A549 (cell line): Measurements from ENCODE around the gene ZNF526. TPM values are rescaled to one million over a fixed set of nuclear protein-coding genes. Genes with fewer than 3 reads are reported as not detected.

Experiments
- ATAC-seq, 2 experiments: fragments of 200-7000 bp in 1 of 2; fragments of >200 bp in 1 of 2; cut with Nextera tagmentation in 1 of 2; cut with Tn5 transposase in 1 of 2; 3 replicates each; pipeline versions ENCODE4 v1.8.0 to v1.9.1; 2018 to 2020; ENCODE audit warnings: mild to moderate bottlenecking in 1 of 2, moderate library complexity in 1 of 2
- CTCF ChIA-PET: fragments of 300-600 bp; sonication (Branson Sonifier 250); formaldehyde crosslinking; extraction: SDS; loops from one replicate; lab custom pipeline; 2021; ENCODE audit warnings: antibody characterized with exemption, inconsistent platforms; lab: Yijun Ruan, JAX
- POLR2A ChIA-PET: fragments of 350-600 bp; formaldehyde crosslinking; extraction: SDS; loops from one replicate; lab custom pipeline; 2021; ENCODE audit warnings: antibody characterized with exemption, inconsistent platforms; lab: Yijun Ruan, JAX
- DNase-seq, 2 experiments: peaks; one replicate each; pipeline versions ENCODE4 v3.0.0 to v3.0.0-alpha.2; 2011 to 2016; ENCODE audit warnings: low read depth in 1 of 2, low spot score in 1 of 2
- FAIRE-seq: peaks from 2 replicates; lab custom pipeline; 2011; peaks lifted over from hg19 to GRCh38; lab: Jason Lieb, UNC
- H3K27ac ChIP-seq, 2 experiments: fragments of >200 bp; sonication (Bioruptor Twin); formaldehyde crosslinking; 3 replicates each; pipeline ENCODE4 v1.5.1; 2016 to 2017
- H3K4me1 ChIP-seq: fragments of >200 bp; sonication (Bioruptor Twin); formaldehyde crosslinking; 3 replicates; pipeline ENCODE4 v1.6.1; 2016
- H3K4me2 ChIP-seq: fragments of >200 bp; sonication (Bioruptor Twin); formaldehyde crosslinking; 3 replicates; pipeline ENCODE4 v1.6.1; 2016
- H3K4me3 ChIP-seq: fragments of >200 bp; sonication (Bioruptor Twin); formaldehyde crosslinking; 3 replicates; pipeline ENCODE4 v1.5.1; 2016
- H3K9me3 ChIP-seq: fragments of >200 bp; sonication (Bioruptor Twin); formaldehyde crosslinking; 3 replicates; pipeline ENCODE4 v1.6.1; 2016
- EP300 ChIP-seq, 2 experiments: fragments of >200 bp; sonication (Bioruptor Twin); formaldehyde crosslinking; IDR thresholded peaks; 2 replicates in 1 of 2; 3 replicates in 1 of 2; pipeline ENCODE4 v1.6.1; 2016 to 2017
- HOXA7 ChIP-seq: fragments of 250-450 bp; sonication (Bioruptor Pico); IDR thresholded peaks from 2 replicates; pipeline ENCODE4 v1.5.0; 2020; ENCODE audit warnings: mild to moderate bottlenecking, moderate library complexity
- JUN ChIP-seq, 2 experiments: fragments of >200 bp; sonication (Bioruptor Twin); formaldehyde crosslinking; IDR thresholded peaks; 2 replicates in 1 of 2; 3 replicates in 1 of 2; pipeline ENCODE4 v1.6.1; 2016 to 2017
- JUNB ChIP-seq: fragments of >200 bp; sonication (Bioruptor Twin); formaldehyde crosslinking; IDR thresholded peaks from 2 replicates; pipeline ENCODE4 v1.6.1; 2016
- MYC ChIP-seq: IDR thresholded peaks from 2 replicates; pipeline ENCODE4 v1.6.1; 2012; ENCODE audit warnings: mild to moderate bottlenecking, inconsistent platforms, low read length, improper control_type of control experiment, borderline replicate concordance
- PBX3 ChIP-seq: IDR thresholded peaks from 2 replicates; pipeline ENCODE4 v1.6.1; 2012
- POLR2A ChIP-seq: IDR thresholded peaks from 2 replicates; pipeline ENCODE4 v1.6.1; 2012; ENCODE audit warnings: mild to moderate bottlenecking, low read length
- POLR2AphosphoS2 ChIP-seq: conservative IDR thresholded peaks from 2 replicates; pipeline ENCODE4 v1.6.1; 2012; ENCODE audit warnings: low read length, improper control_type of control experiment, inconsistent platforms
- SMC3 ChIP-seq: fragments of >200 bp; sonication (Bioruptor Twin); formaldehyde crosslinking; IDR thresholded peaks from 3 replicates; pipeline ENCODE4 v1.6.1; 2018; ENCODE audit warnings: inconsistent platforms
- ZFP36 ChIP-seq: fragments of 450-650 bp; IDR thresholded peaks from 2 replicates; pipeline ENCODE4 v1.6.1; 2014; ENCODE audit warnings: borderline replicate concordance; ENCODE audit not compliant: partially characterized antibody
- WGBS: methylation state at CpG from one replicate; pipeline ENCODE4 v1.1.6; 2017; ENCODE audit errors: missing lambda C conversion rate; 5-methylcytosine and 5-hydroxymethylcytosine counted together
- polyA plus RNA-seq, 4 experiments: library from polyadenylated mRNA; depleted of rRNA in 3 of 4; stranded (reverse); fragments of >200 nt; fragmentation: RNase III in 1 of 4; extraction: RNeasy Plus Mini Kit Qiagen cat#74134 plus additional on column Dnase treatment in 1 of 4; gene quantifications; 2 replicates in 3 of 4; 3 replicates in 1 of 4; pipeline ENCODE4 v1.2.3, GENCODE V29; 2011 to 2017
- TF ChIP-seq, protein P1 (sequence below): fragments of 250-450 bp; sonication (Bioruptor Pico); IDR thresholded peaks from 2 replicates; pipeline ENCODE4 v1.5.0; 2020; ENCODE audit warnings: low read depth, mild to moderate bottlenecking, moderate library complexity
- TF ChIP-seq, protein P2 (sequence below): IDR thresholded peaks from 2 replicates; pipeline ENCODE4 v1.6.1; 2012; ENCODE audit warnings: low read depth, borderline replicate concordance
- TF ChIP-seq, protein P3 (sequence below): fragments of 250-450 bp; sonication (Bioruptor Pico); IDR thresholded peaks from 2 replicates; pipeline ENCODE4 v1.5.0; 2021; ENCODE audit warnings: mild to moderate bottlenecking, moderate library complexity, borderline replicate concordance
- TF ChIP-seq, protein P4 (sequence below): fragments of >200 bp; sonication (Bioruptor Twin); formaldehyde crosslinking; IDR thresholded peaks from 3 replicates; pipeline ENCODE4 v1.5.1; 2016

The ZNF526 gene
- polyA plus RNA-seq, 2 of the 4 experiments (the other 2 are of a cell fraction): 7.1 to 12.9 TPM

GRCh38 chr19:42246922-42247639 lies 27.0 kb downstream of the ZNF526 start:
- FAIRE-seq (no peak), ATAC-seq (no peak), DNase-seq (no peak)
- Histone ChIP-seq H3K9me3 (no peaks in the 10 kb centered on the region), H3K27ac (peak overlapping the region in 1 of 2 experiments; percentile 90; a peak in 4 of 6 replicates), H3K4me2 (peak overlapping the region; percentile 25; the same call in 1 of the 3 replicates), H3K4me3 (no peak overlapping the region), H3K4me1 (peaks cover 72% of the 10 kb centered on the region)
- TF ChIP-seq, protein P1, sequence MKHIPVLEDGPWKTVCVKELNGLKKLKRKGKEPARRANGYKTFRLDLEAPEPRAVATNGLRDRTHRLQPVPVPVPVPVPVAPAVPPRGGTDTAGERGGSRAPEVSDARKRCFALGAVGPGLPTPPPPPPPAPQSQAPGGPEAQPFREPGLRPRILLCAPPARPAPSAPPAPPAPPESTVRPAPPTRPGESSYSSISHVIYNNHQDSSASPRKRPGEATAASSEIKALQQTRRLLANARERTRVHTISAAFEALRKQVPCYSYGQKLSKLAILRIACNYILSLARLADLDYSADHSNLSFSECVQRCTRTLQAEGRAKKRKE (CRISPR knock-in tag): 0 out of 2 replicates have a peak, but pooled peaks have one; percentile 41
- no peak for TF ChIP-seq JUNB
- 0 out of 2 replicates have a peak, but pooled peaks have one; percentile 30 for TF ChIP-seq HOXA7
- TF ChIP-seq, protein P2, sequence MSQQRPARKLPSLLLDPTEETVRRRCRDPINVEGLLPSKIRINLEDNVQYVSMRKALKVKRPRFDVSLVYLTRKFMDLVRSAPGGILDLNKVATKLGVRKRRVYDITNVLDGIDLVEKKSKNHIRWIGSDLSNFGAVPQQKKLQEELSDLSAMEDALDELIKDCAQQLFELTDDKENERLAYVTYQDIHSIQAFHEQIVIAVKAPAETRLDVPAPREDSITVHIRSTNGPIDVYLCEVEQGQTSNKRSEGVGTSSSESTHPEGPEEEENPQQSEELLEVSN: no peak
- TF ChIP-seq POLR2AphosphoS2: peak; percentile 69; the same call in 1 of the 2 replicates
- TF ChIP-seq PBX3: peak; percentile 55; the same call in 1 of the 2 replicates
- no peak for TF ChIP-seq ZFP36
- CTCF ChIA-PET: interaction anchor here (0.6 to 21.7 kb wide), 24 partner anchors 8 to 374 kb away, joined by 3 to 616 read pairs (median 6); partner anchors contain the start of genes CIC, ERF, PAFAH1B3 and POU2F2
- POLR2A ChIA-PET: interaction anchor here (0.5 to 2.2 kb wide), 7 partner anchors 9 to 83 kb away, joined by 3 to 11 read pairs (median 5); partner anchors contain the start of genes CIC and PAFAH1B3
- WGBS: 76% methylated on average over 7 of the region's 7 CpGs

DNA sequence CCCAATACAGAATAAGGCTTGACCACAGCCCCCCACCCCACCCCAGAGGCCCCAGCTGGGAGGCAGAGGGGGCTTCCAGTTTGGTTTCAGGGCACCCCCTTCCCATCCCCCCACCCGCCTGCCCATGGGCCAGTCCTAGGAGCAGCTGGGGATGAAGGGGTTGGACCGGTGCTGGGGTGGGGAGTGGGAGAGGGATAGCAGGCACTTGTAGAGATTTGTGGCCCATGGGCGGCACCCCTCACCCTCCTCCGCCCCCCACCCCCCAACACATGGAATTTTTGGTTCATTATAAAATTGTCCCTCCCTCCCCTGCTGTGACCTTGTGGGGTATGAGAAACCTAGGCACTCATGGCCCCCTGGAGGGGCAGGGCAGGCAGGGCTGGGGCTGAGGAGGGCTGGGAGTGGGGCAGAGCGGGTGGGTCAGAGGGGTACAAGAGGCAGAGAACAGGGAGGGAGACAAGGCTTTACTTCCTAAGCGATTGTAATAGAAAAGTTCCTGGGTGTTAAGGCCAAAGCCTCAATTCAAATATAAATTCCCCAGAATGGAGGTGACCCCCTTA lies 27.6 kb downstream of the ZNF526 start:
- 88% methylated on average over 6 of the region's 6 CpGs for WGBS
- peak overlapping the region in 1 of 2 experiments; percentile 90; a peak in 2 of 6 replicates for H3K27ac ChIP-seq
- no peak overlapping the region for H3K4me3 ChIP-seq
- no peak overlapping the region for H3K4me2 ChIP-seq
- POLR2A ChIA-PET: interaction anchor here (0.5 to 2.2 kb wide), 3 partner anchors 20 to 32 kb away, joined by 3 to 11 read pairs (median 3); no protein-coding TSS in a partner anchor
- H3K9me3 ChIP-seq: no peaks in the 10 kb centered on the region
- no peak for FAIRE-seq
- DNase-seq: no peak
- CTCF ChIA-PET: interaction anchor here (0.6 to 21.7 kb wide), 15 partner anchors 8 to 168 kb away, joined by 3 to 616 read pairs (median 45); partner anchors contain the start of genes CIC, ERF, PAFAH1B3 and POU2F2
- H3K4me1 ChIP-seq: peaks cover 79% of the 10 kb centered on the region
- 0 out of 2 replicates have a peak, but pooled peaks have one; percentile 5 for TF ChIP-seq PBX3
- TF ChIP-seq, protein P2: no peak
- no peak for ATAC-seq

DNA sequence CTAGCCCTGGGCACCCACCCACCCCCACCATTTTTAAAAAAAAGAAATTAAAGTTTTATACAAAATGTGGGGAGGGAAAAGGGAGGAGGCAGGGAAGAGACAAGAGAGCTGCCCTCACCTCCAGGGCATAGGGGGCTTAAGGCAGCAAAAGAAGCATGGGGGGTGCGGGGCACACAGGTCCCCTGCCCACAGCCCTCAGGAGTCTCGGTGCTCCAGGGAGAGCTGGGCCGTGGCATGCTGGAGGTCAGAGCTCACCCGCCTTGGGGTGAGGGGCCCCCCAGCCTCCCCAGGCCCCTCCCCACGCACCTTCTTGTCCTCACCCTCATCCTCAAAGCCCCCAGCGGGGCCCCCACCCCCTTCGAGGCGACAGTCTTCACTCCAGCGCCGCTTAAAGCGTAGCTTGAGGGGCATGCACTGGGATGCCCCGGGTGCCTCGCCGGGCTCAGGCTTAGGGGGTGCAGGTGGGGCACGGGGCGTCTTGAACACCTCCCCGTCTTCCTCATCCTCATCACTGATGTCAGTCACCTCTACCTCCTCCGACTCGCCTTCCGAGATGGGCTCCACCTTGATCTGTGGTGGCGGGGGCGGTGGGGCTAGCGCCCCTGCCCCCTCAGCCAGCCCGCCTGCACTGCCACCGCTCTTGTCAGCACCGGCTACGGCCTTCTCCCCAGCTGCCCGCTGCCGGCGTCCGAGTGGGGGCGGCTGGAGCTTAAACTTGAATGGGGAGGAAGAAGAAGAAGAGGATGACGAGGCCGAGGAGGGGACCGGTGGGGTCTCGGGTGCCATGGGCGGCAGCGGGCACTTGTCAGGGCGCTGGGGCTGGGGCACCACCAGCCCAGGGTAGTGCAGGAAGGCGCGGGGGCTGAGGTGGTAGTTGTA lies 28.4 kb downstream of the ZNF526 start:
- H3K4me2 ChIP-seq: no peak overlapping the region
- ATAC-seq (no peak), DNase-seq (no peak), FAIRE-seq (no peak)
- peaks cover 81% of the 10 kb centered on the region for H3K4me1 ChIP-seq
- no peak overlapping the region for H3K4me3 ChIP-seq
- 87% methylated on average over 41 of the region's 41 CpGs for WGBS
- H3K27ac ChIP-seq: peak overlapping the region in 1 of 2 experiments; percentile 90; a peak in 2 of 6 replicates
- POLR2A ChIA-PET: interaction anchor here (0.7 to 0.8 kb wide), 2 partner anchors 21 to 29 kb away, joined by 3 read pairs; partner anchors contain the start of gene ZNF526
- CTCF ChIA-PET: interaction anchor here (0.8 to 21.7 kb wide), 9 partner anchors 9 to 140 kb away, joined by 3 to 616 read pairs (median 82); partner anchors contain the start of genes CIC, ERF, PAFAH1B3 and POU2F2
- no peaks in the 10 kb centered on the region for H3K9me3 ChIP-seq
- TF ChIP-seq, protein P3, sequence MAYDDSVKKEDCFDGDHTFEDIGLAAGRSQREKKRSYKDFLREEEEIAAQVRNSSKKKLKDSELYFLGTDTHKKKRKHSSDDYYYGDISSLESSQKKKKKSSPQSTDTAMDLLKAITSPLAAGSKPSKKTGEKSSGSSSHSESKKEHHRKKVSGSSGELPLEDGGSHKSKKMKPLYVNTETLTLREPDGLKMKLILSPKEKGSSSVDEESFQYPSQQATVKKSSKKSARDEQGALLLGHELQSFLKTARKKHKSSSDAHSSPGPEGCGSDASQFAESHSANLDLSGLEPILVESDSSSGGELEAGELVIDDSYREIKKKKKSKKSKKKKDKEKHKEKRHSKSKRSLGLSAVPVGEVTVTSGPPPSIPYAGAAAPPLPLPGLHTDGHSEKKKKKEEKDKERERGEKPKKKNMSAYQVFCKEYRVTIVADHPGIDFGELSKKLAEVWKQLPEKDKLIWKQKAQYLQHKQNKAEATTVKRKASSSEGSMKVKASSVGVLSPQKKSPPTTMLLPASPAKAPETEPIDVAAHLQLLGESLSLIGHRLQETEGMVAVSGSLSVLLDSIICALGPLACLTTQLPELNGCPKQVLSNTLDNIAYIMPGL: no peak
- TF ChIP-seq MYC: no peak
- no peak for TF ChIP-seq SMC3
- TF ChIP-seq PBX3: 0 out of 2 replicates have a peak, but pooled peaks have one; percentile 34
- TF ChIP-seq EP300 (IDR thresholded peaks at IDR 0.05): no peak
- no peak for TF ChIP-seq HOXA7
- peak in 1 of 2 experiments; percentile 53; a peak in 2 of 5 replicates for TF ChIP-seq JUN (IDR thresholded peaks at IDR 0.05)
- TF ChIP-seq, protein P4, sequence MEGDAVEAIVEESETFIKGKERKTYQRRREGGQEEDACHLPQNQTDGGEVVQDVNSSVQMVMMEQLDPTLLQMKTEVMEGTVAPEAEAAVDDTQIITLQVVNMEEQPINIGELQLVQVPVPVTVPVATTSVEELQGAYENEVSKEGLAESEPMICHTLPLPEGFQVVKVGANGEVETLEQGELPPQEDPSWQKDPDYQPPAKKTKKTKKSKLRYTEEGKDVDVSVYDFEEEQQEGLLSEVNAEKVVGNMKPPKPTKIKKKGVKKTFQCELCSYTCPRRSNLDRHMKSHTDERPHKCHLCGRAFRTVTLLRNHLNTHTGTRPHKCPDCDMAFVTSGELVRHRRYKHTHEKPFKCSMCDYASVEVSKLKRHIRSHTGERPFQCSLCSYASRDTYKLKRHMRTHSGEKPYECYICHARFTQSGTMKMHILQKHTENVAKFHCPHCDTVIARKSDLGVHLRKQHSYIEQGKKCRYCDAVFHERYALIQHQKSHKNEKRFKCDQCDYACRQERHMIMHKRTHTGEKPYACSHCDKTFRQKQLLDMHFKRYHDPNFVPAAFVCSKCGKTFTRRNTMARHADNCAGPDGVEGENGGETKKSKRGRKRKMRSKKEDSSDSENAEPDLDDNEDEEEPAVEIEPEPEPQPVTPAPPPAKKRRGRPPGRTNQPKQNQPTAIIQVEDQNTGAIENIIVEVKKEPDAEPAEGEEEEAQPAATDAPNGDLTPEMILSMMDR: no peak
- TF ChIP-seq POLR2A: peak; percentile 1
- TF ChIP-seq, all 56 proteins: peak for 3
